IMR-90 (cell line): Measurements from ENCODE around the gene C5AR2. TPM values are rescaled to one million over a fixed set of nuclear protein-coding genes. Genes with fewer than 3 reads are reported as not detected.

Source experiments
- ATAC-seq: fragments of 200-7000 bp; cut with Tn5 transposase; 2 replicates; pipeline ENCODE4 v1.9.1; 2020; ENCODE audit warnings: low read depth, mild to moderate bottlenecking, moderate library complexity
- BruUV-seq: library from RNA; stranded (reverse); fragments of 400-500 nt; replicated peaks from 2 replicates; lab custom pipeline; 2021; lab: Mats Ljungman, UMichigan
- CTCF ChIA-PET: fragments of 300-600 bp; formaldehyde crosslinking; extraction: SDS; loops from one replicate; lab custom pipeline; 2021; ENCODE audit warnings: antibody characterized with exemption; lab: Yijun Ruan, JAX
- POLR2A ChIA-PET: fragments of 300-600 bp; sonication (Branson Sonifier 250); formaldehyde crosslinking; loops from one replicate; lab custom pipeline; 2022; ENCODE audit warnings: antibody characterized with exemption; ENCODE audit not compliant: unreplicated experiment; lab: Charles Lee
- DNase-seq: peaks from one replicate; pipeline ENCODE4 v3.0.0; 2013
- H2AFZ ChIP-seq: replicated peaks from 2 replicates; pipeline ENCODE3; 2013; ENCODE audit warnings: low read length, mild to moderate bottlenecking; ENCODE audit not compliant: poor library complexity
- H2AK5ac ChIP-seq: 2 replicates; pipeline ENCODE4 v1.6.1; 2013; ENCODE audit warnings: low read depth, low read length, inconsistent platforms
- H2AK9ac ChIP-seq: replicated peaks from 2 replicates; pipeline ENCODE3; 2013; ENCODE audit warnings: mild to moderate bottlenecking, low read depth, low read length, moderate library complexity; ENCODE audit not compliant: poor library complexity
- H2BK120ac ChIP-seq: 2 replicates; pipeline ENCODE4 v1.6.1; 2013; ENCODE audit warnings: low read depth, low read length, inconsistent platforms
- H2BK15ac ChIP-seq: 3 replicates; pipeline ENCODE4 v1.6.1; 2013; ENCODE audit warnings: low read depth, low read length, inconsistent platforms
- H2BK20ac ChIP-seq: 2 replicates; pipeline ENCODE4 v1.6.1; 2013; ENCODE audit warnings: low read depth, mild to moderate bottlenecking, inconsistent platforms, low read length, moderate library complexity
- H2BK5ac ChIP-seq: 2 replicates; pipeline ENCODE4 v1.6.1; 2013; ENCODE audit warnings: mild to moderate bottlenecking, low read depth, low read length, inconsistent platforms; ENCODE audit not compliant: poor library complexity, severe bottlenecking
- H3K14ac ChIP-seq: replicated peaks from 2 replicates; pipeline ENCODE4 v1.6.1; 2013; ENCODE audit warnings: low read depth, low read length, inconsistent platforms
- H3K18ac ChIP-seq: 2 replicates; pipeline ENCODE4 v1.6.1; 2013; ENCODE audit warnings: low read depth, low read length, control low read depth
- H3K23ac ChIP-seq: 2 replicates; pipeline ENCODE4 v1.6.1; 2013; ENCODE audit warnings: low read depth, low read length, inconsistent platforms
- H3K27ac ChIP-seq: 2 replicates; pipeline ENCODE4 v1.5.1; 2013; ENCODE audit warnings: mild to moderate bottlenecking, control low read depth, low read length; ENCODE audit not compliant: insufficient read depth
- H3K27me3 ChIP-seq: 2 replicates; pipeline ENCODE4 v1.6.1; 2013; ENCODE audit warnings: low read length; ENCODE audit not compliant: control insufficient read depth, insufficient read depth
- H3K36me3 ChIP-seq: 2 replicates; pipeline ENCODE4 v1.6.1; 2013; ENCODE audit warnings: low read length, mixed read lengths; ENCODE audit not compliant: control insufficient read depth, insufficient read depth
- H3K4ac ChIP-seq: 2 replicates; pipeline ENCODE4 v1.6.1; 2013; ENCODE audit warnings: low read depth, low read length, inconsistent platforms
- H3K4me1 ChIP-seq: 2 replicates; pipeline ENCODE4 v1.6.1; 2013; ENCODE audit warnings: low read length, mixed read lengths; ENCODE audit not compliant: control insufficient read depth, insufficient read depth
- H3K4me2 ChIP-seq: 2 replicates; pipeline ENCODE4 v1.6.1; 2013; ENCODE audit warnings: low read depth, mild to moderate bottlenecking, control low read depth, low read length, moderate library complexity
- H3K4me3 ChIP-seq: 2 replicates; pipeline ENCODE4 v1.5.1; 2013; ENCODE audit warnings: low read depth, mild to moderate bottlenecking, control low read depth, low read length, moderate library complexity; ENCODE audit not compliant: insufficient read depth
- H3K56ac ChIP-seq: 2 replicates; pipeline ENCODE4 v1.6.1; 2013; ENCODE audit warnings: low read length, inconsistent platforms; ENCODE audit not compliant: insufficient read depth; ENCODE audit errors: extremely low read depth
- H3K79me1 ChIP-seq, 2 experiments: 2 replicates each; pipeline ENCODE4 v1.6.1; 2013; ENCODE audit warnings: low read length in 2 of 2, inconsistent platforms in 1 of 2, low read depth in 1 of 2
- H3K9ac ChIP-seq: 2 replicates; pipeline ENCODE4 v1.6.1; 2013; ENCODE audit warnings: low read depth, low read length, control low read depth
- H3K9me1 ChIP-seq: 2 replicates; pipeline ENCODE4 v1.6.1; 2013; ENCODE audit warnings: low read length, inconsistent platforms; ENCODE audit not compliant: insufficient read depth
- H3K9me3 ChIP-seq: 2 replicates; pipeline ENCODE4 v1.6.1; 2013; ENCODE audit warnings: low read length; ENCODE audit not compliant: control insufficient read depth, insufficient read depth
- H4K20me1 ChIP-seq: 2 replicates; pipeline ENCODE4 v1.6.1; 2013; ENCODE audit warnings: low read length, inconsistent platforms; ENCODE audit not compliant: insufficient read depth
- H4K5ac ChIP-seq: 2 replicates; pipeline ENCODE4 v1.6.1; 2013; ENCODE audit warnings: mild to moderate bottlenecking, low read depth, low read length, control low read depth
- H4K8ac ChIP-seq, 2 experiments: 2 replicates each; pipeline ENCODE4 v1.6.1; 2013; ENCODE audit warnings: low read depth in 2 of 2, low read length in 2 of 2, control low read depth in 1 of 2, inconsistent platforms in 1 of 2
- H4K91ac ChIP-seq: 2 replicates; pipeline ENCODE4 v1.6.1; 2013; ENCODE audit warnings: low read depth, low read length, inconsistent platforms; ENCODE audit not compliant: insufficient read depth
- BHLHE40 ChIP-seq: fragments of 150-350 bp; IDR thresholded peaks from 2 replicates; pipeline ENCODE4 v1.6.1; 2016; ENCODE audit warnings: mild to moderate bottlenecking, low read depth, low read length
- CTCF ChIP-seq: conservative IDR thresholded peaks from 2 replicates; pipeline ENCODE4 v1.5.1; 2012; ENCODE audit warnings: mild to moderate bottlenecking, low read depth, low read length, improper control_type of control experiment
- MAFK ChIP-seq: IDR thresholded peaks from 2 replicates; pipeline ENCODE4 v1.6.1; 2012; ENCODE audit warnings: low read depth, low read length, improper control_type of control experiment
- MAZ ChIP-seq: IDR thresholded peaks from 2 replicates; pipeline ENCODE4 v1.6.1; 2012; ENCODE audit warnings: low read depth, mild to moderate bottlenecking, low read length, improper control_type of control experiment, moderate library complexity, borderline replicate concordance
- MXI1 ChIP-seq: IDR thresholded peaks from 2 replicates; pipeline ENCODE4 v1.6.1; 2012; ENCODE audit warnings: low read depth, mild to moderate bottlenecking, low read length, moderate library complexity, borderline replicate concordance
- RAD21 ChIP-seq: IDR thresholded peaks from 2 replicates; pipeline ENCODE4 v1.6.1; 2012; ENCODE audit warnings: low read length, improper control_type of control experiment
- USF2 ChIP-seq: fragments of 150-350 bp; IDR thresholded peaks from 2 replicates; pipeline ENCODE4 v1.6.1; 2017; ENCODE audit warnings: mild to moderate bottlenecking, antibody characterized with exemption, low read length, low read depth
- WGBS, 2 experiments: methylation state at CpG; one replicate each; pipeline versions ENCODE4 v1.1.5 to v1.1.7; 2013; ENCODE audit warnings: missing lambda C conversion rate in 2 of 2; ENCODE audit not compliant: insufficient read length in 1 of 2; ENCODE audit errors: extremely low coverage in 2 of 2; 5-methylcytosine and 5-hydroxymethylcytosine counted together
- dilution Hi-C: fragments of 300-500 bp; cut with HindIII; formaldehyde crosslinking; loops from one replicate; pipeline ENCODE4 v1.14.3; 2018; ENCODE audit warnings: low sequenced_read_pairs; ENCODE audit not compliant: unreplicated experiment
- in situ Hi-C: fragments of 300-500 bp; cut with MboI; formaldehyde crosslinking; loops from 3 replicates; pipeline ENCODE4 v1.14.3; 2019; ENCODE audit warnings: low sequenced_read_pairs, inconsistent platforms, mixed read lengths
- intact Hi-C: fragments of 100-400 bp; cut with micrococcal nuclease; formaldehyde crosslinking; loops from 2 replicates; pipeline ENCODE4 v1.10.0; 2022
- polyA plus RNA-seq, 3 experiments: library from polyadenylated mRNA; depleted of rRNA; stranded (reverse); fragments of >200 nt; gene quantifications; 2 replicates each; pipeline ENCODE4 v1.2.3, GENCODE V29; 2012; ENCODE audit warnings: low replicate concordance in 1 of 3
- total RNA-seq: library from RNA; depleted of rRNA; stranded (reverse); fragments of >200 nt; gene quantifications from 2 replicates; pipeline ENCODE4 v1.2.3, GENCODE V29; 2012

C5AR2 gene
- total and polyA plus RNA-seq, 2 of the 4 experiments (the other 2 are of a cell fraction) = not detected

- no peak overlapping the region for H3K4me2 ChIP-seq
- H3K9ac ChIP-seq = no peak overlapping the region
- no peak overlapping the region for H2BK5ac ChIP-seq
- no peak overlapping the region for H4K8ac ChIP-seq
- H3K27ac ChIP-seq = no peak overlapping the region
- H3K27me3 ChIP-seq = no peaks in the 10 kb centered on the region
- ChIA-PET CTCF (no interaction called here), POLR2A (no interaction called here)
- H4K20me1 ChIP-seq = peaks cover 10% of the 10 kb centered on the region; the same call in 1 of the 2 replicates
- no peak for ATAC-seq
- peaks cover 82% of the 10 kb centered on the region for H3K36me3 ChIP-seq
- peaks cover 1 to 5% of the 10 kb centered on the region in 2 experiments; a peak in 1 of 4 replicates for H3K79me1 ChIP-seq
- no peak overlapping the region for H3K23ac ChIP-seq
- no peak overlapping the region for H3K56ac ChIP-seq
- H2AK5ac ChIP-seq = no peak overlapping the region
- no peak overlapping the region for H3K4ac ChIP-seq
- no peaks in the 10 kb centered on the region for H3K4me1 ChIP-seq
- no peak for TF ChIP-seq MXI1
- no peak for TF ChIP-seq MAFK
- TF ChIP-seq BHLHE40 = no peak
- TF ChIP-seq MAZ = no peak
- no peak for TF ChIP-seq USF2
- no peak for TF ChIP-seq CTCF
- no peak for TF ChIP-seq RAD21
- no peak overlapping the region for H2BK20ac ChIP-seq
- H3K14ac ChIP-seq = no peak overlapping the region
- dilution Hi-C loops = no loop called here
- intact Hi-C loops = no loop called here
- 0 out of 2 replicates have a peak, but pooled peaks cover 1% of the 10 kb centered on the region for H3K9me1 ChIP-seq
- H3K18ac ChIP-seq = no peak overlapping the region
- 91% methylated on average over 13 of the region's 16 CpGs; no CpG with 5 or more reads in 1 of the 2 experiments for WGBS, 2 experiments
- no peak overlapping the region for H2BK120ac ChIP-seq
- no peaks in the 10 kb centered on the region for H3K9me3 ChIP-seq
- no peak for DNase-seq
- no peak overlapping the region for H4K5ac ChIP-seq
- in situ Hi-C loops = no loop called here
- no peak overlapping the region for H3K4me3 ChIP-seq
- no peak overlapping the region for H4K91ac ChIP-seq
- no peak overlapping the region for H2BK15ac ChIP-seq
- no TSS peak for BruUV-seq
- H2AK9ac ChIP-seq = no peak overlapping the region
- no peak overlapping the region for H2AFZ ChIP-seq
These were observed 45.3 kb downstream of the C5AR2 start for GRCh38 chr19:47377208-47377701.
